ENCODE measurements around the gene NOS1.

Gene NOS1

DNA sequence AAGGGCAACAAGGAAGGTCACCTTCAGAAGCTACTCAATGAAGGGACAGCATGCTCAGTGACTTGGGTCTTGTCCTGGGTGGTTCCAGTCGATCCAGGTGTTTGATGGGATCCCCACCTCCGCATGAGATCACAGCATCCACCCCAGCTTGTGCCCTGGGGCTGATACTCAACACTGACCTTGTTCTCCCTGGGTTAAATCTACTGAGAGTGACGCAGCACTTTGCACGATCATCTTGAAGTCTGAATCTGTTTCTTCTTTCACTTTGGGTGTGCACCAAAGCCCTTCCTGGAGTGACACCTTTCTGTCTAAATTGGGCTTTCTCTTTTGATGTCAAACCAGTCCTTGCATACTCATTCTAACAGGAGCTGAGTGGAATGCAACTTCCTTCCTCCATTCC is 13.8 kb downstream of the NOS1 start:
- Histone ChIP-seq H3K9me3 (ENCODE audit: severe bottlenecking) (peaks cover 6% of the 10 kb centered on the region), H3K27me3 (ENCODE audit: insufficient read depth, poor library complexity, severe bottlenecking) (no peaks in the 10 kb centered on the region), H3K4me3 (ENCODE audit: severe bottlenecking) (no peak overlapping the region), H3K36me3 (ENCODE audit: low read depth) (no peaks in the 10 kb centered on the region), H3K4me1 (ENCODE audit: insufficient read depth, poor library complexity, severe bottlenecking) (peaks cover 34% of the 10 kb centered on the region), H3K27ac (ENCODE audit: poor library complexity, severe bottlenecking) (peak overlapping the region; percentile 35)
- DNase-seq (ENCODE audit: low spot score), result no peak
- no peak for ATAC-seq (ENCODE audit: low read depth)
- TF ChIP-seq, protein P1, sequence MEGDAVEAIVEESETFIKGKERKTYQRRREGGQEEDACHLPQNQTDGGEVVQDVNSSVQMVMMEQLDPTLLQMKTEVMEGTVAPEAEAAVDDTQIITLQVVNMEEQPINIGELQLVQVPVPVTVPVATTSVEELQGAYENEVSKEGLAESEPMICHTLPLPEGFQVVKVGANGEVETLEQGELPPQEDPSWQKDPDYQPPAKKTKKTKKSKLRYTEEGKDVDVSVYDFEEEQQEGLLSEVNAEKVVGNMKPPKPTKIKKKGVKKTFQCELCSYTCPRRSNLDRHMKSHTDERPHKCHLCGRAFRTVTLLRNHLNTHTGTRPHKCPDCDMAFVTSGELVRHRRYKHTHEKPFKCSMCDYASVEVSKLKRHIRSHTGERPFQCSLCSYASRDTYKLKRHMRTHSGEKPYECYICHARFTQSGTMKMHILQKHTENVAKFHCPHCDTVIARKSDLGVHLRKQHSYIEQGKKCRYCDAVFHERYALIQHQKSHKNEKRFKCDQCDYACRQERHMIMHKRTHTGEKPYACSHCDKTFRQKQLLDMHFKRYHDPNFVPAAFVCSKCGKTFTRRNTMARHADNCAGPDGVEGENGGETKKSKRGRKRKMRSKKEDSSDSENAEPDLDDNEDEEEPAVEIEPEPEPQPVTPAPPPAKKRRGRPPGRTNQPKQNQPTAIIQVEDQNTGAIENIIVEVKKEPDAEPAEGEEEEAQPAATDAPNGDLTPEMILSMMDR (IDR thresholded peaks at IDR 0.05; ENCODE audit: poor library complexity, severe bottlenecking), result no peak

DNA sequence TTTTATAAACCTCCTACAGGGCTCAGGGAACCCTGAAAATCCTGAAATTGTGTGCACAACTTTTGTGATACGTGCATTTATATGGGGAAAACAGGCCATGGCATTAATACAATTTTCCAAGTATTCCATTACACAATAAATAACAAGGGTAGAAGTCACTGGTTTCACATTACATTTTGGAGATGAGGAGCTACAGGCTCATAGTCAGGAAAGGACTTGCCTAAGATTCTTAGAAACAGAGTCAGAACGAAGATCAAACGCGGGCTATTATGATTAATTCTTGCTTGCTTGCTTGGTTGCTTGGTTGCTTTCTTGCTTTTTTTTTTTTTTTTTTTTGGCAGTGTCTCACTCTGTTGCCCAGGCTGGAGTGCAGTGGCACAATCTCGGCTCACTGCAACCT is 16.7 kb downstream of the NOS1 start:
- H3K36me3 ChIP-seq (ENCODE audit: low read depth), result no peaks in the 10 kb centered on the region
- no peaks in the 10 kb centered on the region for H3K27me3 ChIP-seq (ENCODE audit: insufficient read depth, poor library complexity, severe bottlenecking)
- DNase-seq (ENCODE audit: low spot score) (no peak), ATAC-seq (ENCODE audit: low read depth) (peak; percentile 74)
- TF ChIP-seq, protein P1 (IDR thresholded peaks at IDR 0.05; ENCODE audit: poor library complexity, severe bottlenecking), result no peak
- H3K27ac ChIP-seq (ENCODE audit: poor library complexity, severe bottlenecking), result peak overlapping the region; percentile 73
- H3K4me3 ChIP-seq (ENCODE audit: severe bottlenecking), result no peak overlapping the region
- peaks cover 6% of the 10 kb centered on the region for H3K9me3 ChIP-seq (ENCODE audit: severe bottlenecking)
- H3K4me1 ChIP-seq (ENCODE audit: insufficient read depth, poor library complexity, severe bottlenecking), result peaks cover 29% of the 10 kb centered on the region

DNA sequence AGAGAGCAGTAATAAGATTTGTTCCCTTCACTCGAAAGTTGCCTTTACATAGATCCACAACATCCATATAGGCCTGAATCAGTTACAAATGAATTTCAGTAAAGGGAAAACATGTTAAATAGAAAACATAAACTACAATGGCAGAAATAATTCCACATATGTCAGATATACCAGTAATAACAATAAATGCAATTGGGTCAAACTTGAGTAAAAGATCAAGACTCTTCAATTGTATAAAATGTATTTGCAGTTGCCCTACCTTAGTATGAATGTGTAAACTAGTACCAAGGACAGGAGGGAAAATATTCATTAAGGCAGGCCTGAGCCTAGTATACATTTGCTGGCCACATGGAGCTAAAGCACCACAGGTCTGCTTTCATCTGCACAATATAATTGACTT is 17.6 kb downstream of the NOS1 start:
- TF ChIP-seq, protein P1 (IDR thresholded peaks at IDR 0.05; ENCODE audit: poor library complexity, severe bottlenecking), result no peak
- ATAC-seq (ENCODE audit: low read depth) (no peak), DNase-seq (ENCODE audit: low spot score) (no peak)
- Histone ChIP-seq H3K4me3 (ENCODE audit: severe bottlenecking) (no peak overlapping the region), H3K9me3 (ENCODE audit: severe bottlenecking) (peaks cover 6% of the 10 kb centered on the region), H3K4me1 (ENCODE audit: insufficient read depth, poor library complexity, severe bottlenecking) (peaks cover 28% of the 10 kb centered on the region), H3K36me3 (ENCODE audit: low read depth) (no peaks in the 10 kb centered on the region), H3K27me3 (ENCODE audit: insufficient read depth, poor library complexity, severe bottlenecking) (no peaks in the 10 kb centered on the region), H3K27ac (ENCODE audit: poor library complexity, severe bottlenecking) (peak overlapping the region; percentile 73)

DNA sequence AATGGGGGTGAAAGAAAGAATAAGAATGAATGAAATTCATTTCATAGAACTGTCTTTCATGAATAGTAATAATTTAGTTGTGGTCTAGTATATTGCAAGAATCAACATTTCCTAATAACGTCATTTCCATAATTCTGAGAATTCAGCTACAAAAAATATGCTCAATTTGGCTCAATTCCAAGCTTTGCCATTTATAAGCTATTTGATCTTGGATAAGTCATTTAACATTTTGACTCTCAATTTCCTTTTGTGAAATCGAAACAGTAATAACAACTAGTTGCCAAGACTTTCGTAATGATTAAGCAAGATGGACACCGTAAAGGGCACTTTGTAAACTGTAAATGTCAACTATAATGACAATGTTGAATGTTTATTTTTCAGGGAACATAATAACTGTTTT is 18.1 kb downstream of the NOS1 start:
- DNase-seq (ENCODE audit: low spot score) (no peak), ATAC-seq (ENCODE audit: low read depth) (no peak)
- Histone ChIP-seq H3K36me3 (ENCODE audit: low read depth) (no peaks in the 10 kb centered on the region), H3K27me3 (ENCODE audit: insufficient read depth, poor library complexity, severe bottlenecking) (no peaks in the 10 kb centered on the region), H3K4me1 (ENCODE audit: insufficient read depth, poor library complexity, severe bottlenecking) (peaks cover 28% of the 10 kb centered on the region), H3K4me3 (ENCODE audit: severe bottlenecking) (no peak overlapping the region), H3K27ac (ENCODE audit: poor library complexity, severe bottlenecking) (peak overlapping the region; percentile 73), H3K9me3 (ENCODE audit: severe bottlenecking) (peaks cover 6% of the 10 kb centered on the region)
- TF ChIP-seq, protein P1 (IDR thresholded peaks at IDR 0.05; ENCODE audit: poor library complexity, severe bottlenecking), result no peak

DNA sequence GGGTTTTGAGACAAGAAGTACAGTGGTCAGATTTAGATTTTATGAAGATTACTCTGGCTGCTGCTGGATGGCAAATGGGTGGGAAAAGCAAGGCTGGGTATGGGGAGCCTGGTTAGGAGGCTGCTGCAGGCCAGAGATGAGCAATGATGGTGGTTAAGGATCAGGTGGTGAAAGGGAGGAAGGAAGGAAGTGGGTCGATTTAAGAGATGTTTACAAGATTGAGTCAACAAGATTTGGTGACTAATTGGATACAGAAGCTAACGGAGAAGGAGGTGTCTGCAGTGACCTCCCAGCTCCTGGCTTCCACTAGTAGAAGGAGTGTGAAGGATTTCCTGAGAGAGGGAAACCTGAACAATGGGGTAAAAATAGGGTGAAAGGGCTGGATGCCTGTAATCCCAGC is 18.7 kb downstream of the NOS1 start:
- TF ChIP-seq, protein P1 (IDR thresholded peaks at IDR 0.05; ENCODE audit: poor library complexity, severe bottlenecking), result no peak
- no peaks in the 10 kb centered on the region for H3K36me3 ChIP-seq (ENCODE audit: low read depth)
- ATAC-seq (ENCODE audit: low read depth) (peak; percentile 87), DNase-seq (ENCODE audit: low spot score) (no peak)
- peaks cover 28% of the 10 kb centered on the region for H3K4me1 ChIP-seq (ENCODE audit: insufficient read depth, poor library complexity, severe bottlenecking)
- H3K27me3 ChIP-seq (ENCODE audit: insufficient read depth, poor library complexity, severe bottlenecking), result no peaks in the 10 kb centered on the region
- H3K9me3 ChIP-seq (ENCODE audit: severe bottlenecking), result peaks cover 6% of the 10 kb centered on the region
- H3K27ac ChIP-seq (ENCODE audit: poor library complexity, severe bottlenecking), result peak overlapping the region; percentile 73
- H3K4me3 ChIP-seq (ENCODE audit: severe bottlenecking), result no peak overlapping the region
